HG03175 (cell line): Measurements from ENCODE around the gene PPP3CA.

ENCODE experiments used
- ATAC-seq: cut with Tn5 transposase; IDR thresholded peaks from one replicate; pipeline ENCODE4 v1.9.1; 2021; ENCODE audit warnings: mild to moderate bottlenecking, moderate library complexity; ENCODE audit not compliant: unreplicated experiment

Gene PPP3CA

DNA sequence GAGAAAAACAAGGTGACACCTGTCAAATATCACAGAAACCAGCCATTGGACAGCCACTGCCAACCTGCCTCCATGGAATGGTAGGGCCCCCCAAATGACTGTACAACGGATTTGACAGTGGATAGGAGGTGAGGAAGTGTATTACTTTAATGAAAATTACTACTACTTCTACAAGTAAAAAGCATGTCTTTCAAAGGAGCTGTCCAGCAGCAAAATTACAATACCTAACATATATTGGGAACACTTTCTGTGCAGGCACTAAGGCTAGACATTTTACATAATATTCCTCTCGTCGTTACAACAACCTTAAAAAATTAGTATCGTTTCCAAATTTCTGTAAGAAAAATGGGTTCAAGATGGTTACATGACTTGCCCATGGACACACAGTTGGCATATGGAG lies 14.9 kb downstream of the PPP3CA start:
- no peak for ATAC-seq

DNA sequence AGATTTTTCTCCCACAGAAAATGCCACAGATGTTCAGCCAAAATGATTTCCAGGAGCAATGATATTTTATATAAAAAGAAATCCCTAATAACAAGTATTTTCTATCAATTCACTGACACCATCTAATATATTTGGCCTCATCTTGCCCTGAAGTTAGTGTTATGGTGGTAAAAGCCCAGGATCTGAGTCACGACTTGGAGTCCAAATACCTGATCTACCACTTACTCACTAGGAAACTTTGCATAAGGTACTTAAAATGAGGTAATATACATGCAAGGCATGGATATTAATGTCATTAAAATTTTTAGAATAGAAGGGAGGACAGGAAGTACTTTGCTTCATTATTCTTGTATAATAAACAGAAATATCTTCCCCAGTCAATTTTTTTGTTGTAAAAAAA lies 16.3 kb downstream of the PPP3CA start:
- ATAC-seq, result no peak

DNA sequence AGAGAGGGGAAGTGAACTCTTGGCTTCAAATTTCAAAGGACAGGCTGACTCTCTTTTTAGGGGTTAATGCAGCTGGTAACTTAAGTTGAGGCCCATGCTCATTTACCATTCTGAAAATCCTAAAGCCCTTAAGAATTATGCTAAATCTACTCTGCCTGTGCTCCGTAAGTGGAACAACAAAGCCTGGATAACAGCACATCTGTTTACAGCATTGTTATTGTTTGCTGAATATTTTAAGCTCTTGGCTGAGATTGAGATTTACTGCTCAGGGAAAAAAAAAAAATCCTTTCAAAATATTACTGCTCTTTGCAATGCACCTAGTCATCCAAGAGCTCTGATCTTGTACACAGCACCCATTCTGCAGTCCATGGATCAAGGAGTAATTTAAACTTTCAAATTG lies 17.7 kb downstream of the PPP3CA start:
- no peak for ATAC-seq

DNA sequence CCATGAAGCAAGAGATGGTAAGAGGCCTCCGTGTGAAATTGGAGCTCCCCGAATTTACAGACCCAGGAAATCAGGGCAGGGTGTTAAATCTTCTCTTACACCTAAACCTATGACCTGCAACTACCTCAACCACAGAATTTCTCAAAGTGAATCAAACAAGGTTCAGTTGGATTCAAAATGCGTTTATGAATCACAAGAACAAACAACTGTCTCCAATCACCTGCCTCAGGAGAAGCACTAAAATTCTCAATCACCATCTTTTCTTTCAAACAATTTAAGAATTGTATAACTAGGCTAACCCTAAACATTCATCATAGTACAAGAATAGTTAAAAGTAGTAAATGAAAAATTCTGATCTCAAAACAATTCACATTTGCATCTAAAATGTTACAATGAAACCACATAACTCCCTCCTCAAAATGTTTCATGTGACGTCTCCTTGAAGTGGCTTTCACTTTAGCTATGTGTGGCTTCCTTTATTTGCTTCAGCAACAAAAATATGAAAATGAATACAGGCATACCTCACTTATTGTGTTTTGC lies 19.2 kb downstream of the PPP3CA start:
- peak; percentile 91 for ATAC-seq

DNA sequence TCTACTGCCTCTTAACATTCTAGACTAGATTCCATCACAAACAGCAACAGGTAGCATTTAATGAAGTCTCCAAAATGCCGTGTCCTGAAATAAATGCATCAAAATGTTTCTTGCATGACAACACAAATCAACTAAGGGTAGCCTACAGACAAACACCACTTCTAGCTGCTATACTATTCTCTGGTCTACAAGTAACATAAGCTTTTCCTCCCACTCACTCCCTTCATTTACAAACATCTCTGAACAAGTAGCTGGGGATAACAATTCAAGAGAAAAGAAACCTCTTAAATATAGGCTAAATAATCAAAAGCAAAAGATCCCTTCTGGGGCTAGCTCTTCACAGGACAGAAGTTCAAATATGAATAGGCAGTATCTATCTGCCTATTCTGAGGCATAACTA lies 20.8 kb downstream of the PPP3CA start:
- ATAC-seq, result no peak

DNA sequence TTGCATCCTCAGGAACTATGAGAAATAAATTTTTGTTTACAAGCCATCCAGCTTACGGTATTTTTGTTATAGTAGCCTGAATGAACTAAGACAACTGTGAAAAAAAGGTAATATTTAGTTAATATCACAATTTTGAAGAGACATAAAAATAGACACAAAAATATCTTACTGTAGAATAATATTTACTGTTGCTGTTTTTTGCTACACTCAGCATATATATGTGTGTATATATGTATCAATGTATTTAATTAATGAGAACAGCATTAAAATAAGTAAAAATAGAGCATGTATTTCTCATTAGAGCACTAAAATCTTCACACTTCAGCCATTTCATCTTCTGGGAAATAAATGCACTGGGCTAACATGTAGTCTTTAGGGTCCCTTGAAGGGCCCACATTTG lies 24.6 kb downstream of the PPP3CA start:
- ATAC-seq, result no peak

DNA sequence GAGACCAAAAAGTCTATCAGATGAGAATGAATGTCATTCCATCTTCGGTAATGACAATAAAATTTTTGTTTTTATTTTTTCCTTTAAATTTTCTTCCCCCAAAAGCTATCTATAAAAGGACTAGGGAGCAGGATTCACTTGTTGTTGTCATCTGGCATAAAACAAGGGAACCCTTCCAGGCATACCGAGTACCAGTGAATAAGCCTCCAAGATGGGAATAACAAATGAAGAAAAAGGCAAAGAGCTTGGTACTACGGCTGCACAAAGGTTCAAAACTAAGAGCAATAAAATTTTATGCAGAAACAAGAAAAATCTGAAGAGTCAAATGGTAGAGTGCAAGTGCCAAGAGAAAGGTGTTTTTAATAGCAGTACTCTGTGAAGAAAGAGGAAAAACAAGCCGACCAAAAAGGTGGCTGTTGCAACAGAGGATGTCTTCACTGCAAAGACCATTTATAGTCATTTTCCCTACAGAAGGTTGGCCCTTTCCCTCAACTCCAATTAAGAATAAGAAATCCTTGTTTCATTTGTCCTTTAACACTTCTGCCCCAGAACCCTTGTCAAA lies 25.8 kb downstream of the PPP3CA start:
- ATAC-seq, result no peak

DNA sequence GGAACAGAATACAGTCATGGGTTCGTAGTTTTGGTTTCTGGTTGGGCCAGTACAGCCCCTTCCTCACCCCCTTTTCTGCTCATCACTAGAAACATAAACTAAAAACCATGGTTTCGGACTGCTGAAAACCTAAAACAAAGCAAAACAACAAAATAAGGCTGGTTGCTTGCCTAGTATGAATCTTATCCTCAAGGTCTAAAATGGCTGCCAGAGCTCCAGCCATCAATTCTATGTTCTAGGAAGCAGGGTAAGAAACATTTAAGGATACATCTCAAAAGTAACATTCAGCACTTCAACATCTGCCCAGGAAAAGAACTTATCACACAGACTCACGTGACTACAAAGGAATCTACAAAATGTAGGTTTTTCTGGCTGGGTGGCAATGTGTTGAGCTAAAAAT lies 31.5 kb downstream of the PPP3CA start:
- ATAC-seq, result no peak

DNA sequence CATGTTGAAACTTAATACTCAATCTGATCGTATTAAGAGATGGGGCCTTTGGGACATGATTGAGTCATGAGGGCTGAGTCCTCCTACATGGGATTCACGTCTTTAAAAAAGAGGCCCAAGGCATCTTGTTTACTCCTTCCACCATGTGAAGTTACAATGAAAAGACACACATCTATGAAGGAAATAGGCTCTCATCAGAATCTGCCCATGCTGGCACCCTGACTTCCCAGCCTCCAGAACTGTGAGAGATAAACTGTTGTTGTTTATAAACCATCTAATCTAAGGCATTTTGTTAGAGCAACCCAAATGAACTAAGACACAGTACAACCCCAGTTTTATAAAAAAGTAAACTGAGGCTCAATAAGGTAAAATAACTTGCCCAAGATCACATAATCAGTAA lies 32.3 kb downstream of the PPP3CA start:
- ATAC-seq, result no peak

DNA sequence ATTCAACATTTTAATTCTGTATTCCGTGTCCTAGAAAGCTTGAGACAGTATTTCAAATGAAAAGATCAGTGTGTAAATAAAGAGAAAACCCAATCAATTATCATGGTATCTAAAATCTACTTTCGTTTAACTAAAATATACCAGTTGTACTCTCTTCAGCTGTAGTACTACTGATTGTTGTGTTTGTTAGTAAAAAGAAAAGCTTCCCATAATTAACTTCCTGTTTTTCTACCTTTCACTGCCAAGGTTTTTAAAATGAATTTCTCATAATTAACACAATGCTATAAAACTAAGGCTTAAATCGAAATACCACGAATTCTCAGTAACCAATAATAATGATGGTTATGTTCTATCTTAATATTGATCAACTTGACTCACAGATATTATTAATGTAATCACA lies 37.4 kb downstream of the PPP3CA start:
- ATAC-seq, result no peak

DNA sequence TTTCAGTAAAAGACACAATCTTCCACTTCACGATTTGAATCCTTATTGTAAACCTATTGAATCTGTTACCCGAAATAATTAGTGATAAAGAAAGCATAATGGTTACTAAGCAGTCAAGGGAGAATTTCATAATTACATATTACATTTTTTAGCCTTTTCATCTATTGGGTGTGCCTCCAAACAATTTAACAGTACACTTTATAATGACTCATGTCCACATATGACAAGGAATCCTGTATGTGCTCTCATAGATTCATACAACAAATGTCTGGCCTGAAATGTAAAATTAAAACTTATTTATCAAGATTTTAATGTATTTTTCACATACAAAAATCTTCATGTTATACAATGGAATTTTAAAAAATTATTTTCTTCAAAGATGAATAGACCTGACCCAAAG lies 39.4 kb downstream of the PPP3CA start:
- ATAC-seq, result no peak

DNA sequence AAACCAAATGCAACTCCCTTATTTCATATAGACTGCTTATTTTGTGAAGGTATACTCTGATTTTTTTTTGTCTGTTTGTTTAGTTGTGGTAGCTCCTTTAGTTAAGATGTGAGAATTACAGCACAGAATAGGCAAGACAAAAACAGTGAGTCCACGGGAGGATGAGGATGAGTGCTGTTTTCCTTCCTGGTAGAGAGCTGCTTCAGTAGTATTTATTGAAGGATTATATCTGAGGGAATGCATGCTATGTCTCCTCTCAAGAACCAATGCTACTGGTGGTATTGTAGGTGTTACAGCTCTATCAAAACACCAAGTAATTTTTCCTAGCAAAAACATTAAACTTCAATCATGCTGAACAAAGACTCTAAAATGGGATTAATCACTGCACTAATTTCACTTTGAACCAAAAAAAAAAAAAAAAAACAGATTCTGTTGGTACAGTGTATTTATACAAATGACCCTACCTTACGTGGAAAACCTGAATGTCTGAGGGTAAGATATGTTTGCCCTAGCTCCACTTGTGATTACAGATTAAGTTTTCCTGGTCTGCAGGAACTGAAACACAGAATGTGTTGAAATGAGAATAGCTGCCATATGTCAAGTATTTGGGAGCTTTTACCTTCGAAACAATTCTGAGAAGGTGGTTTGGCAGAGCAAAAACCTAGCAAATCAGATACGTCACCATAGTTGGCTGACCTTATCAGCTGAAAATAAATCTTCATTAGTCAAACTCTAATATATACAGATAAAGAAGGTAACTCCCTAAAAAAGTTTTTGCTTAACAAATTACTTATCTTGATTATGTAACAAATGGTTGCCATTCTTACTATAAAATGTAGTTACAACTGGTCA lies 40.3 kb downstream of the PPP3CA start:
- ATAC-seq, result no peak

DNA sequence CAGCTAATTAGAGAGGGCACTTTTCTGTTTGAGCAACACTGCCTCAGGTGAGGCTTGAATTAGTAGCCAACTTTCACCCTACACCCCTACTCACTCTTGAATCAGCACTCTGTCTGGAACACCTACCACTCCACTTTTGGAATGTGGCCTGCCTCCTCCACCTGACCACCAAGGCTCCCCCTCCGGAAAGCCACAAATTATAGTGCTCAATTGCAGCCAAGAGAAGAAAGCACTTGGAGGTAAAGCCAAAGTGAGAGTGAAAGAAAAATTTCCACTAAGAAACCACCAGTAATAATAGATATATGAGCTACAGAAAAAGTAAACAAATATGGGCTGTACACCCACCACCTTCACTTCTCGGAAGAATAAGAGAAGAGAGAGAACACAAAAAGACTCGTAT lies 41.1 kb downstream of the PPP3CA start:
- ATAC-seq, result peak; percentile 76

DNA sequence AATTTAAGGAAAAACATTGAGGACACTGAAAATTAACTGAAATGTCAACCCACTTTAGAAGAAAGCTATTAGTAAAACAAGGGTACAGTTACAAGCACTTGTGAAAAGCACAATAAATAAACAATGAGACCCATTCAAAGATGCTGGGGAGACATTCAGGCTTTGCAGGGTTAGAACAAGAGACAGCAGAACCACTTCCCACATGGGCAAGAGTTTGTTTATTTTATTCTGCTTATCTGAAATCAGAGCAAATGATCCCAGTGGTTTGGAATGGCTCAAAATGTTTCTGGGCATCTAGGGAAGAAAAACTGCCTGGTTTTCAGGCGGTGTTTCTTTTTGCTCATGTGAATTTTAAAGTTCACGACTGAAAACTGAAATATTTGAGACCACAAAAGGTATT lies 42.4 kb downstream of the PPP3CA start:
- no peak for ATAC-seq

DNA sequence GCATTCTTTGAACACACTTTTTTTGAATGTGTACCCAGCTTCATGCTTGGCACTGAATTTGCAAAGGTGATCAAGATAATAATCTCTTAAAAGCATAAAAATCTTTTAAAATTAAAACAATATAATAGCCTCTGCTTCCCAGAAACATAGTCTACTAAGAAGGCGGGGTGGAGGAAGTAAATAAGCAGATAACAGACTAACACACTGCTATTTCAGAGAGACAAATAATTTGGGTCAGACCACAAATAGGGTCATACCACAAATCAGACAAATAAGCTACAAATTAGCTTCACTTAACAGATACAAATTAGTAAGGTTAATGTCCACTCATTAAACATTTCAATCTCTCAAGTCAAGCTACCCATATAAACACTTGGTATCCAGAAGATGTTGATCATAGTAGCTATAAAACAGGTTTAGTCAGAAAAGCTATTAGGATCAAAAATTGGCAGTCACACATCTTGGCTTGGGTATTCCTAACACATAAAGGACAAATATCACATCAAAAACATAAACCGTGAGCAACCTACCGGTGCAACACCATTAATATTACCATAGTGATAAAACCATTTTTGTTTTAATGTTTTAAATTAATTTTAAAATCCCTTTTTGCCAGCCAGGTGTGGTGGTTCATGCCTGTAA lies 47.3 kb downstream of the PPP3CA start:
- ATAC-seq, result no peak

DNA sequence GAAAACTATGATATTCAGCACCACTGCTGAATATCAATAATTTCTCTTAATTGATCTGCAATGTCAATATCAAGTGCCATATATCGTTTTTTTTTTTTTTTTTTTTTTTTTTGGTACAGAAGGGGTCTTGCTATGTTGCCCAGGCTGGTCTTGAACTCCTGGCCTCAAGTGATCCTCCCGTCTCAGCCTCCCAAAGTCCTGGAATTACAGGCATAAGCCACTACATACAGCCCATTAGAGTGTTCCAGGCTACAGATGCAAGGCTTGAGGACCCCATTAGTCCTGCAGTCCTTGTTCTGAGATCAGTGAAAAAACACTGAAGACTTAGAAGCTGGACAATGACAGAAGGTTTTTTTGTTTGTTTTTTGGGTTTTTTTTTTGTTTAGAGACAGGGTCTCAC lies 48.3 kb downstream of the PPP3CA start:
- no peak for ATAC-seq

DNA sequence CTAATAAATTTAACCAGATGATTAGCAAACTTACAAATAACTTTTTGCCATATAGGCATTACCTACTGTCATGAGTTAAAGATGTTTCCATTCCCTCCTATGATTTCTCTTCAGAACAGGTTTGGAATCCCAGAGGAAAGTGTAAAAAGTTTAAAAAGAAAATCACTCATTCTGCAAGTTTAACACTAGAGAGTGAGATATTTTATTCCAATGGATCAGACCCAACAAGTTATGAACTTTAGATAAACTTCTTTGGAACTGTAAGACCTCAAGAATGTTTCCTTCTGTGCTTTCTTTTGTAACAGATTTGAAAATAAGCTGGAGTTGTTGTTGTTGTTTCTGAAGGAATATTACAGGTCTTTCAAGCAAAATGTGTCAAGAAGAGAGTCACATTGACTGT lies 51.6 kb downstream of the PPP3CA start:
- no peak for ATAC-seq

DNA sequence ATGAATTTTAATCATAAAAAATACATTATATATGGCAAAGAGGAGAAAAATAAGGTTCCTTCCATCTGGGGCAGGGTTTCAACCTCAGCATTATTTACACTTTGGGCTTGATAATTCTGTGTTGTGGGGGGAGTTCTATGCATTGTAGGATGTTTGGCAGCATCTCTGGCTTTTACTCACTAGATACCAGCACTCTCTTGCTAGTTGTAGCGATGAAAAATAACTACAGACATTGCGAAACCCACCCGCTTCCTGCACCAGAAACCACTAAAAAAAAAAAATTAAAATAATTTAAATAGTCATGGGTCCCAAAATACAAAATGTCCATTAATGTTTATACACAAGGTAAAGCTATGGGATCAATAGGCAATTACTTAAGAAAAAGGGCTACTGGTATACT lies 52.7 kb downstream of the PPP3CA start:
- no peak for ATAC-seq

DNA sequence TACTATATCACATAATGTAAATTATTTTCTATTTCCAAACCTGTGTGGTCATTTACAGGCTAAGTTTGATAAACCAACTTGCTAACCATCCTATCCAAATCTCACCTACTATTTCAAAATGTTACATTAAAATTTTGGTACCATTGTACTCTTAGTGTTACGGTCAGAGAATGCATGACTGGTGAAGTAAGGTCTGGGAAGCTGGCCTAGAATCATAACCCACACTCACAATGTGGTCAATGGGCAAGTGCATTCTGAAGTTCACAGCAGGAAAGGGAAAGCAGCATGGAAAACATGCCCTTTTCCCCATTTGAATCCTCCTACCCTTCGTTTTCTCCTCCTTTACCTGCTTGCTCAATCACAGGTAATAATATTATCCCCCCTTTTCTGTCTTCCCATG lies 54.4 kb downstream of the PPP3CA start:
- no peak for ATAC-seq

DNA sequence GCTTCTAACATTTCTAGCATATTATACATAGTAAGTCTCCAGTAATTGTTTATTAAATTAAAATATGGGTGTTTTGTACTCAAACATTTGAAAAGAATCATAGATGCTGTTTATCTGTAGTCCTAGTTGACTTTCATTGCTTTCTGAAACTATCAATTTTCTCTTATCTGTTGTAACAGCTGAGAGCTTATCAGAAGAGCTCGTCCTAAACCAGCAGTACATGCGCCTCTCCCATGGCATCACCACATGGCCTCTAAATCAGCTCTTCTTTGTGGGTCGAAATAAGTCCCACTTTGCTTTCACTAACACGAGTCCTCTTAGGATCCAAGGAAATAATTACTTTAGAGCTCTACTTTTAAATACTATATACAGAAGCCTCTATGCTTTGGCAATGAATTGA lies 55.1 kb downstream of the PPP3CA start:
- ATAC-seq, result no peak

DNA sequence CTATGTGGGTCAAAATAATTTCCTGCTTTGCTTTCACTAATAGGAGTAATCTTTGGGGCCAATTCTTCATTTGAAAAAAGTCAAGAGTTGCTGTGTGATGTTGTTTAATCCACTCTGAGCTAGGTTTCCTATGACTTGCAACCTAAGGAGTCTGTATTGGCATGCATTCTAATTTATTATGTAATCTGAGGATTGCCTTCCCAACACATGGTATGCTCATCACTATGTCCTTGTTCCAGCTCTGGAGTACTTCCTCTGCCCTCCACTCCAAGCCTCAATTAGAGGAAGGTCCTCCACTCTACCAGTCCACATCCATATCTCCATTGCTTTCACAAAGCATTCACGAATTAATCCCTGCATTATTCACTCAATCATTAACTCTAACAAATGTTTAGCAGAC lies 56.1 kb downstream of the PPP3CA start:
- no peak for ATAC-seq

DNA sequence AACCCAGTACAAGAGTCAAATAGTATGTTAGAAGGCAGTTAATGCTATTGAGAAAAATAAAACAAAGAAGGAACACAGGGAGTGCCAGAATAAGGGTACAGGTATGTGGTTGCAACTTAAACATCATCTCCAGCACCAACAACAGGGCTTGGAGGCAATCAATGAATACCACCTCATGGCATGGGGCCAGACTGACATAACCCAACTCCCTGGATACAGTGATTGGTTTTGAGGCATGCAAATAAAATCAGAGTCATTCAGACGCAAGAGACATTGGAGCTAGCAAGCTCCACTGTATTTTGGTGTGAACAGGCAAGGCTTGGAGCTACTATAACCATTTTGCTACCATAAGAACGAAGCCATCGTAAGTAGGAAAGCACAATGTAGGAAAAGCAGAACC lies 56.7 kb downstream of the PPP3CA start:
- no peak for ATAC-seq
